ENCODE results near the gene KDM3B. TPM values are rescaled to one million over a fixed set of nuclear protein-coding genes. Genes with fewer than 3 reads are reported as not detected.

The KDM3B gene
- total and polyA plus RNA-seq, 2 experiments from 2014 or later = 25.8 to 86.6 TPM

GRCh38 chr5:138352722-138353559 lies 456 bp downstream of the KDM3B start (continued):
- TF ChIP-seq REST (IDR thresholded peaks at IDR 0.05; ENCODE audit: unreplicated experiment) = peak; percentile 19

- peaks cover 7% of the 10 kb centered on the region for H3K27me3 Mint-ChIP-seq (ENCODE audit: insufficient read depth, low read depth, poor library complexity)
- TF ChIP-seq, protein P1, sequence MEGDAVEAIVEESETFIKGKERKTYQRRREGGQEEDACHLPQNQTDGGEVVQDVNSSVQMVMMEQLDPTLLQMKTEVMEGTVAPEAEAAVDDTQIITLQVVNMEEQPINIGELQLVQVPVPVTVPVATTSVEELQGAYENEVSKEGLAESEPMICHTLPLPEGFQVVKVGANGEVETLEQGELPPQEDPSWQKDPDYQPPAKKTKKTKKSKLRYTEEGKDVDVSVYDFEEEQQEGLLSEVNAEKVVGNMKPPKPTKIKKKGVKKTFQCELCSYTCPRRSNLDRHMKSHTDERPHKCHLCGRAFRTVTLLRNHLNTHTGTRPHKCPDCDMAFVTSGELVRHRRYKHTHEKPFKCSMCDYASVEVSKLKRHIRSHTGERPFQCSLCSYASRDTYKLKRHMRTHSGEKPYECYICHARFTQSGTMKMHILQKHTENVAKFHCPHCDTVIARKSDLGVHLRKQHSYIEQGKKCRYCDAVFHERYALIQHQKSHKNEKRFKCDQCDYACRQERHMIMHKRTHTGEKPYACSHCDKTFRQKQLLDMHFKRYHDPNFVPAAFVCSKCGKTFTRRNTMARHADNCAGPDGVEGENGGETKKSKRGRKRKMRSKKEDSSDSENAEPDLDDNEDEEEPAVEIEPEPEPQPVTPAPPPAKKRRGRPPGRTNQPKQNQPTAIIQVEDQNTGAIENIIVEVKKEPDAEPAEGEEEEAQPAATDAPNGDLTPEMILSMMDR (conservative IDR thresholded peaks at IDR 0.05; ENCODE audit: low read depth in 2 of 2) = no peak
- no peak for TF ChIP-seq EZH2 (IDR thresholded peaks at IDR 0.05; ENCODE audit: low read depth, unreplicated experiment)
- TF ChIP-seq ZNF462 (CRISPR knock-in tag; IDR thresholded peaks at IDR 0.05) = no peak
- no peak for TF ChIP-seq CREB1 (CRISPR knock-in tag; IDR thresholded peaks at IDR 0.05; ENCODE audit: low read depth)
- TF ChIP-seq ZNF331 (CRISPR knock-in tag; IDR thresholded peaks at IDR 0.05; ENCODE audit: low read depth) = no peak
- TF ChIP-seq POLR2AphosphoS5 (IDR thresholded peaks at IDR 0.05; ENCODE audit: low read depth) = no peak
- TF ChIP-seq JUNB (IDR thresholded peaks at IDR 0.05; ENCODE audit: unreplicated experiment) = no peak
- TF ChIP-seq, protein P2, sequence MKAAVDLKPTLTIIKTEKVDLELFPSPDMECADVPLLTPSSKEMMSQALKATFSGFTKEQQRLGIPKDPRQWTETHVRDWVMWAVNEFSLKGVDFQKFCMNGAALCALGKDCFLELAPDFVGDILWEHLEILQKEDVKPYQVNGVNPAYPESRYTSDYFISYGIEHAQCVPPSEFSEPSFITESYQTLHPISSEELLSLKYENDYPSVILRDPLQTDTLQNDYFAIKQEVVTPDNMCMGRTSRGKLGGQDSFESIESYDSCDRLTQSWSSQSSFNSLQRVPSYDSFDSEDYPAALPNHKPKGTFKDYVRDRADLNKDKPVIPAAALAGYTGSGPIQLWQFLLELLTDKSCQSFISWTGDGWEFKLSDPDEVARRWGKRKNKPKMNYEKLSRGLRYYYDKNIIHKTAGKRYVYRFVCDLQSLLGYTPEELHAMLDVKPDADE (IDR thresholded peaks at IDR 0.05) = no peak
- no peak for TF ChIP-seq NANOG (IDR thresholded peaks at IDR 0.05; ENCODE audit: borderline replicate concordance)
These were observed 1.1 kb downstream of the KDM3B start for GRCh38 chr5:138353560-138354080.

More at GRCh38 chr5:138353560-138354080, 1.1 kb downstream of the KDM3B start:
- no peak for ATAC-seq
- Mint-ChIP-seq H3K9me3 (no peaks in the 10 kb centered on the region; the same call in 2 of the 3 replicates), H3K27ac (peak overlapping the region; percentile 93), H3K4me3 (peak overlapping the region; percentile 91), H3K4me1 (peaks cover 24% of the 10 kb centered on the region), H3K36me3 (ENCODE audit: low read depth) (peaks cover 26% of the 10 kb centered on the region)
- H3K79me2 ChIP-seq (replicated peaks; ENCODE audit: insufficient read depth) = peaks cover 53% of the 10 kb centered on the region
- H3F3A ChIP-seq (replicated peaks; ENCODE audit: low read depth) = no peaks in the 10 kb centered on the region; the same call in 1 of the 2 replicates
- peaks cover 11% of the 10 kb centered on the region; the same call in 1 of the 2 replicates for H3K4me1 ChIP-seq (ENCODE audit: insufficient read depth)
- H3K27me3 ChIP-seq (ENCODE audit: insufficient read depth) = no peaks in the 10 kb centered on the region
- no peaks in the 10 kb centered on the region; the same call in 1 of the 2 replicates for H3K9me2 ChIP-seq (ENCODE audit: insufficient read depth)
- H3K4me2 ChIP-seq = peak overlapping the region; percentile 85
- peak overlapping the region; percentile 94 for H3K4me3 ChIP-seq
- no peaks in the 10 kb centered on the region for H3K36me3 ChIP-seq (ENCODE audit: insufficient read depth)
- peaks cover 3% of the 10 kb centered on the region; the same call in 1 of the 2 replicates for H4K20me1 ChIP-seq (replicated peaks; ENCODE audit: insufficient read depth)
- H3K27ac ChIP-seq (ENCODE audit: low read depth) = peak overlapping the region; percentile 97
- DNase-seq (ENCODE audit: low spot score) = no peak
- peak overlapping the region; percentile 64 for H2AFZ ChIP-seq

Data from GM23338 (cell line).